Neural progenitor cell (in vitro differentiated cells): ENCODE results near the gene DEFB129.

ENCODE experiments used
- EZH2 ChIP-seq: fragments of 200-600 bp; sonication (generic); IDR thresholded peaks from 2 replicates; pipeline ENCODE4 v1.6.1; 2017; ENCODE audit warnings: antibody characterized with exemption, mild to moderate bottlenecking, moderate library complexity
- EZH2phosphoT487 ChIP-seq: fragments of 200-600 bp; sonication (generic); IDR thresholded peaks from 2 replicates; pipeline ENCODE4 v1.6.1; 2017; ENCODE audit warnings: antibody characterized with exemption
- TF ChIP-seq, protein P1 (sequence below): fragments of 200-600 bp; sonication (generic); IDR thresholded peaks from 2 replicates; pipeline ENCODE4 v1.5.1; 2017; ENCODE audit warnings: antibody characterized with exemption, mild to moderate bottlenecking

GRCh38 chr20:237489-237888, 10.4 kb downstream of the DEFB129 start:
- no peak for TF ChIP-seq EZH2
- TF ChIP-seq, protein P1, sequence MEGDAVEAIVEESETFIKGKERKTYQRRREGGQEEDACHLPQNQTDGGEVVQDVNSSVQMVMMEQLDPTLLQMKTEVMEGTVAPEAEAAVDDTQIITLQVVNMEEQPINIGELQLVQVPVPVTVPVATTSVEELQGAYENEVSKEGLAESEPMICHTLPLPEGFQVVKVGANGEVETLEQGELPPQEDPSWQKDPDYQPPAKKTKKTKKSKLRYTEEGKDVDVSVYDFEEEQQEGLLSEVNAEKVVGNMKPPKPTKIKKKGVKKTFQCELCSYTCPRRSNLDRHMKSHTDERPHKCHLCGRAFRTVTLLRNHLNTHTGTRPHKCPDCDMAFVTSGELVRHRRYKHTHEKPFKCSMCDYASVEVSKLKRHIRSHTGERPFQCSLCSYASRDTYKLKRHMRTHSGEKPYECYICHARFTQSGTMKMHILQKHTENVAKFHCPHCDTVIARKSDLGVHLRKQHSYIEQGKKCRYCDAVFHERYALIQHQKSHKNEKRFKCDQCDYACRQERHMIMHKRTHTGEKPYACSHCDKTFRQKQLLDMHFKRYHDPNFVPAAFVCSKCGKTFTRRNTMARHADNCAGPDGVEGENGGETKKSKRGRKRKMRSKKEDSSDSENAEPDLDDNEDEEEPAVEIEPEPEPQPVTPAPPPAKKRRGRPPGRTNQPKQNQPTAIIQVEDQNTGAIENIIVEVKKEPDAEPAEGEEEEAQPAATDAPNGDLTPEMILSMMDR = no peak
- TF ChIP-seq EZH2phosphoT487 = no peak
